OCI-LY7 (cell line): ENCODE results near the gene METAP1D. TPM values are rescaled to one million over a fixed set of nuclear protein-coding genes. Genes with fewer than 3 reads are reported as not detected.

Experiments used
- BruUV-seq: library from RNA; stranded (reverse); fragments of 400-500 nt; replicated peaks from 2 replicates; lab custom pipeline; 2021; lab: Mats Ljungman, UMichigan
- CTCF ChIA-PET: fragments of 300-600 bp; sonication (Branson Sonifier 250); formaldehyde crosslinking; loops from one replicate; lab custom pipeline; 2022; ENCODE audit warnings: antibody characterized with exemption; ENCODE audit not compliant: unreplicated experiment; lab: Charles Lee
- POLR2A ChIA-PET: fragments of 300-600 bp; sonication (Branson Sonifier 250); formaldehyde crosslinking; loops from one replicate; lab custom pipeline; 2022; ENCODE audit warnings: antibody characterized with exemption; lab: Charles Lee
- DNase-seq: peaks from one replicate; pipeline ENCODE4 v3.0.0-alpha.2; 2015; ENCODE audit warnings: low spot score
- H2AFZ ChIP-seq: fragments of 200-600 bp; sonication (generic), shearing (Covaris generic); 2 replicates; pipeline ENCODE4 v1.6.1; 2014; ENCODE audit warnings: mild to moderate bottlenecking, antibody characterized with exemption, low read length, moderate library complexity
- H3K27ac ChIP-seq: fragments of 200-600 bp; sonication (generic); 2 replicates; pipeline ENCODE4 v1.5.1; 2014; ENCODE audit warnings: mixed run types, low read depth, mild to moderate bottlenecking, moderate library complexity, low read length, inconsistent platforms; ENCODE audit not compliant: poor library complexity, severe bottlenecking
- H3K36me3 ChIP-seq: fragments of 200-600 bp; sonication (generic); 2 replicates; pipeline ENCODE4 v1.6.1; 2014; ENCODE audit warnings: mild to moderate bottlenecking, antibody characterized with exemption, low read length, moderate library complexity, mixed read lengths; ENCODE audit not compliant: insufficient read depth
- H3K4me1 ChIP-seq: fragments of 200-600 bp; sonication (generic); 2 replicates; pipeline ENCODE4 v1.5.1; 2014; ENCODE audit warnings: mild to moderate bottlenecking, low read length; ENCODE audit not compliant: insufficient read depth, poor library complexity, severe bottlenecking
- H3K4me2 ChIP-seq: fragments of 200-600 bp; sonication (generic); 2 replicates; pipeline ENCODE4 v1.6.1; 2014; ENCODE audit warnings: mild to moderate bottlenecking, low read length
- H3K4me3 ChIP-seq: fragments of 200-600 bp; sonication (generic); 2 replicates; pipeline ENCODE4 v1.5.1; 2014; ENCODE audit warnings: mild to moderate bottlenecking, low read depth, low read length; ENCODE audit not compliant: poor library complexity, severe bottlenecking
- H3K79me2 ChIP-seq: fragments of 200-600 bp; sonication (generic); 2 replicates; pipeline ENCODE4 v1.6.1; 2016; ENCODE audit warnings: low read depth, mild to moderate bottlenecking, low read length, moderate library complexity, mixed read lengths; ENCODE audit not compliant: insufficient read depth
- H3K9me2 ChIP-seq: fragments of 200-600 bp; sonication (generic); 2 replicates; pipeline ENCODE4 v1.6.1; 2016; ENCODE audit warnings: mild to moderate bottlenecking, low read length, mixed read lengths; ENCODE audit not compliant: insufficient read depth
- H3K9me3 ChIP-seq: fragments of 200-600 bp; sonication (generic); 2 replicates; pipeline ENCODE4 v1.6.1; 2014; ENCODE audit warnings: mild to moderate bottlenecking, mixed run types, low read length, mixed read lengths
- H4K20me1 ChIP-seq: fragments of 200-600 bp; sonication (generic); 2 replicates; pipeline ENCODE4 v1.6.1; 2014; ENCODE audit warnings: mild to moderate bottlenecking, antibody characterized with exemption, low read length, moderate library complexity, mixed read lengths; ENCODE audit not compliant: insufficient read depth
- EZH2phosphoT487 ChIP-seq: fragments of 200-600 bp; sonication (generic); IDR thresholded peaks from 2 replicates; pipeline ENCODE4 v1.6.1; 2018; ENCODE audit warnings: low read depth, borderline replicate concordance, mild to moderate bottlenecking, mixed run types, antibody characterized with exemption, low read length, moderate library complexity, mixed read lengths
- intact Hi-C: fragments of 100-400 bp; cut with micrococcal nuclease; formaldehyde crosslinking; loops from one replicate; pipeline ENCODE4 v1.10.0; 2022; ENCODE audit not compliant: unreplicated experiment
- total RNA-seq, 2 experiments: library from RNA; depleted of rRNA in 1 of 2; stranded (reverse); fragments of >200 nt in 1 of 2; shearing (Covaris generic) in 1 of 2; gene quantifications; 2 replicates each; pipeline ENCODE4 v1.2.3, GENCODE V29; 2014 to 2022
- TF ChIP-seq, protein P1 (sequence below): fragments of 200-600 bp; sonication (generic); conservative IDR thresholded peaks from 2 replicates; pipeline ENCODE4 v1.5.1; 2014; ENCODE audit warnings: mild to moderate bottlenecking, antibody characterized with exemption, low read length, moderate library complexity, mixed read lengths

The METAP1D gene
- total RNA-seq, 2 experiments from 2014 or later = 11.0 to 11.8 TPM

DNA sequence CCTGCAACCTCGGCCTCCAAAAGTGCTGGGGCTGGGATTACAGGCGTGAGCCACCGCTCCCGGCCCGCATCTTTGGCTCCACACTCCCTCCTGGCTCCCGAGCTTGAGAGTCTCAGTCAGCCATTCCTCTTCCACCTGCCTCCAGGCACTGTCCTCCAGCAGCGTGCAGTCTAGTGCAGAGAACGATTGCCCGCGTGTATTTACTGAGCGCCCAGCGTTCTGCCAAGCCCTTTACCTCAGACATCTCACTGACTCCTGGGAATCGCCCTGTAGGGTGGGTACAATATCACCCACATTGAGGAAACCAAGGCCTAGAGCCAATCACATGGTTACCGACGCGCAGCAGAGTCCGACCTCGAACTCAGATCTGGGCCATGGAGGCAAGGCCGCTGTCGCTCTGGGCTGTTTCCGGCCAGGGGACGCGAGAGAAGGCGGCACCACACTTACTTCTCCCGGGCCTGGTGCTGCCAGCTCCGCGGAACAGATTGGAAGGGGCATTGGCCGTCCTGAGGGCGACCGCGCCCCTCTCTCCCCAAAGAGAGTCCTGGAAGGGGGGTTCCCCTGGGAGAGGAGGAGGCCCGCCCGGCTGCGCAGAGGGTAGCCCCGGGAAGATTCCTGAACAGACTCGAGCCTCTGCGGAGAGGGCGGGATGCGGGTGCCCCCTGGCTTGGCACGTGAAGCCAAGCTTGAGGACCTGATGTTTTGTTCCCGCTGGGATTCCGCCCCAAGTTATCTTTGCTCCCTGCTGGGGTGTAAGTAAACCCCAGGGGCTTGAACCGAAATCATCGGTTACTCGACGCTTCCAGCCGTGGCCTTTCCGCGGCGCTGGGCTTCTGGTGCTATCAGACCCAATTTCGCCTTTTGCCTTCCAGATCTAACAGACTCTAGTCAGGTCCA lies 108.2 kb downstream of the METAP1D start:
- Histone ChIP-seq H3K4me3 (no peak overlapping the region), H3K9me3 (no peaks in the 10 kb centered on the region), H3K4me2 (no peak overlapping the region), H3K27ac (no peak overlapping the region), H3K4me1 (no peaks in the 10 kb centered on the region), H4K20me1 (no peaks in the 10 kb centered on the region), H3K9me2 (no peaks in the 10 kb centered on the region), H3K79me2 (no peaks in the 10 kb centered on the region), H2AFZ (no peak overlapping the region), H3K36me3 (no peaks in the 10 kb centered on the region)
- no peak for DNase-seq
- CTCF ChIA-PET = no interaction called here
- intact Hi-C loops = loop anchor here (10.0 kb wide), 1 partner anchor 103 kb away; no protein-coding TSS in a partner anchor
- POLR2A ChIA-PET = interaction anchor here (0.7 kb wide), 2 partner anchors 19 to 769 kb away, joined by 3 read pairs; no protein-coding TSS in a partner anchor
- TF ChIP-seq, protein P1, sequence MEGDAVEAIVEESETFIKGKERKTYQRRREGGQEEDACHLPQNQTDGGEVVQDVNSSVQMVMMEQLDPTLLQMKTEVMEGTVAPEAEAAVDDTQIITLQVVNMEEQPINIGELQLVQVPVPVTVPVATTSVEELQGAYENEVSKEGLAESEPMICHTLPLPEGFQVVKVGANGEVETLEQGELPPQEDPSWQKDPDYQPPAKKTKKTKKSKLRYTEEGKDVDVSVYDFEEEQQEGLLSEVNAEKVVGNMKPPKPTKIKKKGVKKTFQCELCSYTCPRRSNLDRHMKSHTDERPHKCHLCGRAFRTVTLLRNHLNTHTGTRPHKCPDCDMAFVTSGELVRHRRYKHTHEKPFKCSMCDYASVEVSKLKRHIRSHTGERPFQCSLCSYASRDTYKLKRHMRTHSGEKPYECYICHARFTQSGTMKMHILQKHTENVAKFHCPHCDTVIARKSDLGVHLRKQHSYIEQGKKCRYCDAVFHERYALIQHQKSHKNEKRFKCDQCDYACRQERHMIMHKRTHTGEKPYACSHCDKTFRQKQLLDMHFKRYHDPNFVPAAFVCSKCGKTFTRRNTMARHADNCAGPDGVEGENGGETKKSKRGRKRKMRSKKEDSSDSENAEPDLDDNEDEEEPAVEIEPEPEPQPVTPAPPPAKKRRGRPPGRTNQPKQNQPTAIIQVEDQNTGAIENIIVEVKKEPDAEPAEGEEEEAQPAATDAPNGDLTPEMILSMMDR = no peak
- TF ChIP-seq EZH2phosphoT487 = no peak
- BruUV-seq = no TSS peak

- no peak overlapping the region for H3K27ac ChIP-seq
- DNase-seq = no peak
- ChIA-PET POLR2A (interaction anchor here (0.7 kb wide), 1 partner anchor 19 kb away, joined by 3 read pairs; no protein-coding TSS in a partner anchor), CTCF (no interaction called here)
- H3K4me3 ChIP-seq = no peak overlapping the region
- no TSS peak for BruUV-seq
- no peak overlapping the region for H2AFZ ChIP-seq
- H3K4me1 ChIP-seq = no peaks in the 10 kb centered on the region
- H3K79me2 ChIP-seq = no peaks in the 10 kb centered on the region
- no peaks in the 10 kb centered on the region for H3K9me2 ChIP-seq
- no peak overlapping the region for H3K4me2 ChIP-seq
- no peaks in the 10 kb centered on the region for H3K36me3 ChIP-seq
- no peaks in the 10 kb centered on the region for H4K20me1 ChIP-seq
- no peaks in the 10 kb centered on the region for H3K9me3 ChIP-seq
- intact Hi-C loops = loop anchor here (10.0 kb wide), 1 partner anchor 104 kb away; no protein-coding TSS in a partner anchor
- TF ChIP-seq EZH2phosphoT487 = no peak
- TF ChIP-seq, protein P1 = no peak
Measured at GRCh38 chr2:172108587-172108930, 108.8 kb downstream of the METAP1D start.
